Hematopoietic multipotent progenitor cell treated with erythropoietin and hydrocortisone succinate and interleukin-3 and kit ligand, for 8 days (in vitro differentiated cells): ENCODE data around the gene CCL13.
A peak's percentile ranks its signal among the peaks of the same experiment; 100 is the strongest.
"Not testable (repeated sequence)": the region's sequence is repeated elsewhere in the genome, so short reads cannot be mapped to it uniquely, and the experiment has no call there.

Experiments used
- DNase-seq: peaks from one replicate; pipeline ENCODE4 v3.0.0-alpha.2; 2015

CCL13 gene

DNA sequence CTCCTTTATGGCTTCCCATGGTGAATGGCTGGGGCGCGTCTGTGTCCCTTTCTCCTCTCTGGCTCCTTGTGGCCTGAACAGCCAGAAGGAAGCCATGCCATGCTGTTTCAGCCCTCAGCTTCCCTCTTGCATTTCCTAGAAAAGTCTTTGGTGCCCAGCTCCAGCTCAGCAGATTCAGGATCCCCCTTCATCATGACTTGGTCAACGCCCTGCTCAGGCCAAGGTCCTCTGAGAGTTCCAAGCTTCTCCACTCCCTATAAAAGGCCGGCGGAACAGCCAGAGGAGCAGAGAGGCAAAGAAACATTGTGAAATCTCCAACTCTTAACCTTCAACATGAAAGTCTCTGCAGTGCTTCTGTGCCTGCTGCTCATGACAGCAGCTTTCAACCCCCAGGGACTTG, at the start of gene CCL13:
Gene CCL13 (plus strand): TSS at position 287 of the 400 bp plus-strand sequence. CDS start 47 bp downstream, at position 334.
- DNase-seq = no peak

DNA sequence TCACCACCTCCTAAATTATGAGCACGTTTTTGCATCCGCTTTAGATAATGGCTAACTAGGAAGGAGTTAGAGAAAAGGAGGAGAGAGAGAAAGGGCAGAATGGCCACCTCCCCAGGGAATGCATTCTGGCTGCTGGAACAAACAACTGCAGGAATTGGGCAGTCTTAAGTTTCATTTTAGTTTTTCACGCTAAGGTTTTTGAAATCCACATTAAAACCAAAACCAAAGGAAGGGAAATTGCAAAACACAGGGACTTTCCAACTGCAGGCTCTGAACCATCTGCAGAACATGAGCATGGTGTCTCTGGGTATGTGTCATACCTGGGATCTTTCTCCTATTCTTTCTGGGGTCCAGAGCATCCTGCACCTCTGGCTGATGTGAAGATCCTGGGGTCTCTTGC, 49.2 kb upstream of the CCL13 start:
- DNase-seq = no peak

DNA sequence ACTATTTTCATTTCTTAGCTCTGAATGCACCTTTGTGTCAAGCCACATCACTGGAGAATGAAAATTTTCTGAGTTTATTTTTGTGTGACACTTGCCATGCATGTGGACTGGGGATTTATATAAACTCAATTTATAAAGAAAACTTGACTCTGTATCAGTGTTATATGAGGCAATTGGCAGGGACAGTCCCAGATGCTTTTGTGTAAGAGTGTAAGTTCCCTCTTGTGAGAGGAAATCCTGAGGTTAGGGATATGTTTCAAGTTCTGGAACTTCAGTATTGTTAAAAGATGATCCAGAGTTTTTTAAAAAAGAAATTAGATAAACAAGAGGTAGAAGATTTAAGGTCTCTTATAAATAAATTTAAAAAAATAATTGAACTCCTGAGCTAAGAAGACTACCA, 47.9 kb upstream of the CCL13 start:
- DNase-seq = no peak

DNA sequence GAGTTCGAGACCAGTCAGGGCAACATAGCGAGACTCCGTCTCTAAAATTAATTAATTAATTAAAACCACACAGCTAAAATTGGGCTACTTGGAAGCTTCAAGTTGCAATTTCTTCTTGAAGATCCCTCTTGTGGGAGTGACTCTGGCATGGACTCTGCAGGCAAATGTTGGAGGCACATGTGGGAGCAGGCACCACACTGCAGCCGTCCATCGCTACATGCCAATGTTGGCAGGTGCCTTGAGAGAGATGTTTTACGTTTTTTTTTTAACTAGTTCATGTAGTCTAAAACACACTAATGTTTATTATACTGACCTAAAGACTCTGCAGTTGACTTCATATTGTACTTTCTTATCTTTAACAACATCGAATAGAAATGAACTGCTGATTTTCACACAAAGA, 45.0 kb upstream of the CCL13 start:
- DNase-seq = no peak

DNA sequence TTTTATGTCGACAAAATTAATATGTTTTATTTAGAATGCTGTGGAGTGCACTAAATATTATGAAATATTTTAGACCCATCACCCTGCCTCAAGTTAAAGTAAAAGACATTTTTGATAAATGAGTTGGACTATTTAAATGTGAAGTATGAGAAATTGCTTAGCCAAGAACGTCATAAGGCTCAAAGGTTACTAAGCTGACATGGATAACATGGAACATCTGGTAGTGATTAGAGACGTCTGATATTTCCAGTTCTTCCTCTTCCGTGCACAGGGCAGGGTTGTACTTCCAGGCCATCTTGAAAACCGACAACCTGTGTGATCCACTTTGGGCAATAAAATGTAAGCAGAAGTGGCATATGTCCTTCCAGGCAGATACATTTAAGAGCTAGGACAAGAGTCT, 44.2 kb upstream of the CCL13 start:
- DNase-seq = no peak

GRCh38 chr17:34313164-34313563, 43.1 kb upstream of the CCL13 start:
- no peak for DNase-seq

GRCh38 chr17:34314279-34314678, 42.0 kb upstream of the CCL13 start:
- DNase-seq = no peak

- peak; percentile 31 for DNase-seq
These were observed 37.8 kb upstream of the CCL13 start for GRCh38 chr17:34318474-34318873.

GRCh38 chr17:34319039-34319483, 37.2 kb upstream of the CCL13 start, which contains the start of gene CCL8:
CCL8 (plus strand) TSS chr17:34319435; CDS start chr17:34319502, 67 bp downstream.
- DNase-seq = no peak

DNA sequence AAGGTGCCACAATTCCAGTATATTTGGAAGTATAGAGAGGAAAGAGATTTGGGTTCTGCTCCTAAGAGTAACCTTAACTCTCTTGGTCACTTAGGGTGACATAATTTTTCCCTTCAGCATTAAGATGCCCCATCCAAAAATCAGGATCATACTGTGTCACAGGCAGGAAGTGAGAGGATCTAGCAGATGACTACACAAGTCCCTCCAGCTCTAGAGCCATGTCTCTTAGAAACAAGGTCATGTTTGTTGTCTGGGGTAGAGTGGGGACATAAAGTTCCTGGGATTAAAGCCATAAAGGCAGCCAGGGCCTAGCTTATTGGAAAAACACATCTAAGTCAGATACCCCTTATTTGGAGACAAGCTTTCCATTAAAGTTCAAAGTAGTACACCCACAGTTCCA, 34.3 kb upstream of the CCL13 start:
- DNase-seq = no peak

DNA sequence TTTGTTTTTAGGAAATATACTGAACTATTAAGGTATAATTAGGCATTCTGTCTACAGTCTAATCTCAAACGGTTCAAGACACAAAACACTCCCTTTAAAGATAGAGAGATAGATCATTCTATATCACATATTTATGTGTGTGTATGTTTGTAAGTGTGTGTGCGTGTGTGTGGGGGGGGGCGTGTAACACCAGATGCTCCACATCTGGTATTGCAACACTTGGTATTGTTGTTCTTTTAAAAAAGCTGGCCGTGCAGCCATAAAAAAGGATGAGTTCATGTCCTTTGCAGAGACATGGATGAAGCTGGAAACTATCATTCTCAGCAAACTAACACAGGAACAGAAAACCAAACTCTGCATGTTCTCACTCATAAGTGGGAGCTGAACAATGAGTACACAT, 28.7 kb upstream of the CCL13 start:
- not testable (repeated sequence) for DNase-seq

GRCh38 chr17:34337701-34338100, 18.6 kb upstream of the CCL13 start:
- no peak for DNase-seq

GRCh38 chr17:34339138-34339770, 17.0 kb upstream of the CCL13 start:
- DNase-seq = no peak

GRCh38 chr17:34341916-34342315, 14.4 kb upstream of the CCL13 start:
- DNase-seq = no peak

- DNase-seq = no peak
These were observed 9.2 kb upstream of the CCL13 start for GRCh38 chr17:34347063-34347462.

DNA sequence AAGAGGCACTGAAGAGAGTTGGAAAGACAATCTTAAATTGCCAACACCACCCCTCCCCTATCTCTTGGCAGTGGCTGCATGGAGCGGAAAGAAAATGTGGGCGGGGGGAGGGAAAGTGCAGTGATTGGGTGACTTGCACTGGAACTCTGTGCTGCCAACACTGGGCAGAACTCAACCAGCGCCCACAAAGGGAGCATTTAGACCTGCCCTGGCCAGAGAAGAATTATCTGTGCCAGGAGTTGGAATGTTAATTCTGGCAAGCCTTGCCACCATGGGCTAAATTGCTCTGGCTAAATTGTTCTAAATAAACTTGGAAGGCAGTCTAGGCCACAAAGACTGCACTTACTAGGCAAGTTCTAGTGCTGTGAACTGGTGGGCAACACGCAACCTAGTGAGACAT, 6.5 kb upstream of the CCL13 start:
- DNase-seq = no peak

DNA sequence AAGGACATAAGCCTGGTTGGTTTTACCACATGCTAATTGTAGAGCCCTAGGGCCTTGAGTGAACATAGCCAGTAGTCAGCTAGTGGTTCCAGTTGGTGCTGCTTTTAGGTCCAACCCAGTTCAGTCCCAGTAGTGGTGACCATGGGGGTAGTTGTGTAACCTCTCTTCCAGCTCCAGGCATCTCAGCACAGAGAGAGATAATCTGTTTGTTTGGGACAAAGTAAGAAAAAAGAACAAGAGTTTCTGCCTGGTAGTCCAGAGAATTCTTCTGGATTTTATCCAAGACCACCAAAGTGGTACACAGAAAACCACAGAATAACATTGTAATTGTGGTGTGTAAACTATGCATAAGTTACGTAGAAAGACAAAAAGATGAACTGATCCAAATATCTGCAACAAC, 5.2 kb upstream of the CCL13 start:
- DNase-seq = no peak

- DNase-seq = no peak
These were observed 4.1 kb upstream of the CCL13 start for GRCh38 chr17:34352191-34352590.

GRCh38 chr17:34354637-34355036, 1.6 kb upstream of the CCL13 start:
- DNase-seq = no peak

DNA sequence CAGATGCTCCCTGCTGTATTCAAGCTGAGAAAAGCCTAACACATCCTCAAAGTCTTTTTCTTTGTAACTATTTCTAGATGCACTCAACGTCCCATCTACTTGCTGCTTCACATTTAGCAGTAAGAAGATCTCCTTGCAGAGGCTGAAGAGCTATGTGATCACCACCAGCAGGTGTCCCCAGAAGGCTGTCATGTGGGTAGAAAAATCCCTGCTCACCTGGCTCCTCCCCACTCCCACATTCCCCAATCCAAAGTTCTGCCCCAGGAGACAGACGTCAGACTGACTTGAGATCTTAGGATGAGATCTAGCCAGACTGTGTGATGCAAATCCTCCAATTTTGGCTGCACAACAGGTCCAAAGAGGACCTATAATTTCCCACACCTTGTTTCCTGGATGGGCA, 1.1 kb downstream of the CCL13 start:
- DNase-seq = no peak

DNA sequence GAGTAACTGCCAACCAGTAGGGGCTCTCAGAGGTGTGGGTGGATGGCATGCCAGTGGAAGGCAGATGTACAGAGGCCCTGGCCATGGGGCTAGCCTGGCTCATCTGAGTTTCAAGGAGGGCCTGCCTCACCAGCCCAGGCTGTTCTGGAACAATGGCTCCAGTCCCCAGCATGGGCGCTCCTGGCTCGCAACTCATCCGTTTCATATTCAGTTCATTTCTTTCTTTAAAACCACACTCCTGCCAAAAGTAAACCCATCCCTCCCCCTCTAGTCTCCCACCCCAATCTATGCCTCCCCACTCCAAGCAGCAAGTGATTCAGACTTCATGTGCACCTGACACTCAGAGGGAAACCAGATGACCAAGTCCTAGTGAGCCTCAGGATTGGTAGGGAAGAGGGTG, 2.4 kb downstream of the CCL13 start:
- no peak for DNase-seq

DNA sequence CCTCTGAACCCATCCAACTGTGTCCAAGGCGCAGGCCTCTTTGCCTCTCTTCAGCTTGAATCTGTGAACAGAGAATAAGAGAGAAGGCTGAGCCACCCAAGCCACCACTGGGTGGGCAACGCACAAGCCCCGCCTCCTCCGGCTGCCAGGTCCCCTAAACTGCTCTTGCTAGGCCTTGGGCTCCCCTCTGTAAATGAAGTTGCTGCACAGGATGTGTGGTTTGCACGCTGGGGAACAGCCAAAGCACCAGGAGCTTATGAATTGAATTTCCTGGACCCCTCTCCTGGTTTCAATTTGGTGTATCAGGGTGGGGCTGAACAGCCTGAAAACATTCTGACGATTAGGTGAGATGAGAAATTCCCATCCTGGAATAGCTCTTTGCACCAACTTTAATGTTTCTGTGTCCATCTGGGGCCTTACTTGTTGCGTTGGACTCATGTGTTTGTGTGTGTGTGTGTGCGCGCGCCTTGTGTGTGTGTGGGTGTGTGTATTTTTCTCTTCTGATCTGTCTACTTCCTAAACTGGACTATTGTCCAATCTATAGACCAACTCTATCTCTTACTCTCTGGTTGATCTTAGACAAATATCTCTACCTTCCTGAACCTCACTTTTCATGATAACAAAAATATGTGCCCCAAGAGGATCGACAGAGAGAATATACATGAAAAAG, 4.5 kb downstream of the CCL13 start:
- DNase-seq = no peak

- peak; percentile 88 for DNase-seq
These were observed 5.3 kb downstream of the CCL13 start for GRCh38 chr17:34361478-34362061.

GRCh38 chr17:34363183-34363661, 6.9 kb downstream of the CCL13 start, which contains the start of gene CCL1:
CCL1 (minus strand) TSS chr17:34363233; CDS start chr17:34363161, 72 bp downstream.
- DNase-seq = no peak
